NCI-H2107 treated with DMSO at 0.1 percent for 48 hours (cell line): ENCODE measurements around the gene GRK4.
"Not testable (repeated sequence)": the region's sequence is repeated elsewhere in the genome, so short reads cannot be mapped to it uniquely, and the experiment has no call there.

Experiments
- DNase-seq: peaks from one replicate; lab custom pipeline; 2025; ENCODE audit not compliant: unreplicated experiment; lab: John Stamatoyannopoulos, UW

The GRK4 gene

GRCh38 chr4:3037957-3038461, 74.6 kb downstream of the GRK4 start:
- no peak for DNase-seq

DNA sequence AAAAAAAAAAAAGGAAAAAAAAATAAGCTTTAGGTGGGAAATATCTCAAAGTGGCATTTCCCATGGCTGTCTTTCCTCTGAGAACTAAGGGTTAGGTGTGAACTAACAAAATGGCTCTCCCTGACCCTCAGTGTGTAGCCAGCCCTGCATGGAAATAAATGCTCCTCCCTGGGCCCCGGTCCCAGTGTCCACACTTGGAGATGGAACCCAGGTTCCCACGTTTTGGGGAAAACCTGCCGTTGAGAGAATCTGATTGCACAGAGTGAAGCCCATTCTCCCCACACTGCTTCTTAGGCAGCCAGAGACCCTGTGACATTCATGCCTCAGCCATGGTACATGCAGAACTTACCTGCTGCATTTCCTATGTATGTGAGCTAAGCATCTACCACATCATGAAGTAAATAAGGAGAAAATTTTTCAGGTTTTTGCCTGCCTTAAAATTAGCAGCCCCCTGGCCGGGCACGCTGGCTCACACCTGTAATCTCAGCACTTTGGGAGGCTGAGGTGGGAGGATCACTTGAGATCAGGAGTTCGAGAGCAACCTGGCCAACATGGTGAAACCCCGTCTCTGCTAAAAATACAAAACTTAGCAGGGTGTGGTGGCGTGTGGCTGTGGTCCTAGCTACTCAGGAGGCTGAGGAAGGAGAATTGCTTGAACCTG, 76.5 kb downstream of the GRK4 start:
- DNase-seq: no peak

DNA sequence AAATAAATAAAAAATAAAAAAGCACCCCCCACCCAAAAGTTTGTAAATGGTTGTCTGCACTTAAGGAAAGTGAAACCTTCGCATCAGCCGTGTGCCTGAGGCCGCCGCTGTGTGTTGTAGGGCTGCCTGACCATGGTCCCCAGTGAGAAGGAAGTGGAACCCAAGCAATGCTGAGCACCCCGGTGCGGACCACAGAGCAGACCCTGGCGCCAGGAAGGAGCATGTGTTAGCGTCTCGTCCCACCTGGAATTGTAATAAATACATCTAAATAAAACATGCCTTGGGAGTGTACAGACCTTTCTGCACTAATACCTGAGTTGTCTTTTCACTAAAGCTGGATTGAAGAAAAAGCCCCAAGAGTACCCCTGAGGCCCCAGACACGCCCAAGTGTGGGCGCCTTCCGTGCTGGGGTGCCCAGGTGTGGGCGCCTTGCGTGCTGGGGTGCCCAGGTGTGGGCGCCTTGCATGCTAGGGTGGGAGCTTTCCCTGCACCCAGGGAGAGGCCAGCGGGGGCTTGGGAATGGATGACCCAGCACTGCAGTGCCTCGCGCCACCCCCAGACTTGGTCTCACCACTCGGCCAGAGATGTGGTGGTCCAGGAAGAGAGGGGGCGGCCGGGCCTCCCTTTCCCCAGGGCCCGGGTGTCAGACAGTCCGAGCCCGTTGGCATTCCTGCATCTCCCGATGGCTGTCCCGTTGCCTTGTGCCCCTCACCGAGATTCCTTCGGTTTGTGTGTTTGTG, 77.3 kb downstream of the GRK4 start:
- DNase-seq: no peak

DNA sequence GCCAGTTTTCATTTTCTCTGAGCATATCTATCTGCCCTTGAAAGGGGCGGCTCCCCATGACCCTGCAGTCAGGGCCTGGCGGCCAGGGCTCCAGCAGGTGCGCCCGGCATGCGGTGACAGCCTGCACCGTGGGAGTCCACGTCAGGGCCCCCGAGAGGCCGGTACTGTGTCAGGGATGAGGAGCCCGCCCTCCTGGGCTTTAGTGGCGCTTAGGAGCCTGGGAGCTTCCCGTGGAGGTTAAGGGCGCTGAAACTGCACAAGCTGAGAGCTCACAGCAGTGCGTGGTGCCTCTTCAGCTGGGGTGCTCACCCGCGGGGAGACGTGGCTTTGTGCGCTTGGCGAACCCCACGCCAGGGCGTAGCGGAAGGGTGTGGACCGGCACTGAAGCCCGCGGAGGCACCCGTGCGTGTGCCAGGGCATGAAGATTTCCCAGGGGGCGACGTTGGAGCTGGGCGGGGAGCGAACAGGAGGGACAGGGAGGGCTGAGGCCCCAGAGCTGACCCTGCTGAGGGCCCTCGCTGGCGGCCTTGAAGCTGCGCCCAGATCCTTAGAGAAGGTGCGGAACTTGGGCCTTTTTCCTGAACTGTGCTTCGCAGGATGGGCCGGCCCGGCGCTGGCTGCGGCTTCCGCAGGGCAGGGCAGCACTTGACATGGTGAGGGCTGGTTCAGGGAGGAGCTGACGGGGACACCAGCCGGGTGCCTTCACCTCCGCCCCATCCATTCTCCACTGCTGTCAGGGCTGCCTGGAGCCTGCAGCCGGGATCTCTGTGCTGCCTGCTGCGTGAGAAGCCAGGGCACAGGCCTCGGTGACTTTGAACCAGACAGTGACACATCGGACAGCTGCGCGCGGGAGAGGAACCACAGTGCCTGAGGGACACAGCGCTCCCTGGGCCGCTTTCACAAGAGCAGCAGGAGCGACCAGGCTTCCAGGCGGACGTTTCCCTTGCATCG, 78.1 kb downstream of the GRK4 start:
- no peak for DNase-seq

GRCh38 chr4:3042226-3042625, 78.9 kb downstream of the GRK4 start:
- no peak for DNase-seq

DNA sequence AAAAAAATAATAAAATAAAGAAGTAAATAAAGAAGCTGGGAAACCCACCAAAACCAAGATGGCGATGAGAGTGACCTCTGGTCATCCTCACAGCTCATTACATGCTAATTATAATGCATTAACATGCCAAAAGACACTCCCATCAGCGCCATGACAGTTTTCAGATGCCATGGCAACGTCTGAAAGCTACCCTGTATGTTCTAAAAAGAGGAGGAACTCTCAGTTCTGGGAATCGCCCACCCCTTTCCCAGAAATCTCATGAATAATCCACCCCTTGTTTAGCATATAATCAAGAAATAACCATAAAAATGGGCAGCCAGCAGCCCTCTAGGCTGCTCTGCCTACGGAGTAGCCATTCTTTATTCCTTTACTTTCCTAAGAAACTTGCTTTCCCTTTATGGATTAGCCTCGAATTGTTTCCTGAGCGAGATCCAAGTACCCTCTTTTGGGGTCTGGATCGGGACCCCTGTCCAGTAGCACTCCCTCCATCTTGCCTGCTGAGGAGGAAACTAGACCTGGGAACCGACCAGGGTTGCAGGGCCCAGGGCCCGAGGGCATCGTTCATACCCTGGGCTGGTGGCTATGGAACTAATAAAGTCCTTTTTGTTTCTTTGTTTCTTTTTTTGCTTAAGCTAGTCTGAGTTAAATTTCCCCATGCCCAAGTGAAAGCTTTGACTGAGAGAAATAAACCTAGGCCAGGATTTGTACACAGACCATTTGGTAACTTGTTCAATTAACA, 80.1 kb downstream of the GRK4 start:
- no peak for DNase-seq

- no peak for DNase-seq
Observed at GRCh38 chr4:3044870-3045819, 81.8 kb downstream of the GRK4 start.

GRCh38 chr4:3046162-3046561, 82.8 kb downstream of the GRK4 start:
- DNase-seq: no peak

- DNase-seq: no peak
Observed at GRCh38 chr4:3046623-3047022, 83.3 kb downstream of the GRK4 start.

DNA sequence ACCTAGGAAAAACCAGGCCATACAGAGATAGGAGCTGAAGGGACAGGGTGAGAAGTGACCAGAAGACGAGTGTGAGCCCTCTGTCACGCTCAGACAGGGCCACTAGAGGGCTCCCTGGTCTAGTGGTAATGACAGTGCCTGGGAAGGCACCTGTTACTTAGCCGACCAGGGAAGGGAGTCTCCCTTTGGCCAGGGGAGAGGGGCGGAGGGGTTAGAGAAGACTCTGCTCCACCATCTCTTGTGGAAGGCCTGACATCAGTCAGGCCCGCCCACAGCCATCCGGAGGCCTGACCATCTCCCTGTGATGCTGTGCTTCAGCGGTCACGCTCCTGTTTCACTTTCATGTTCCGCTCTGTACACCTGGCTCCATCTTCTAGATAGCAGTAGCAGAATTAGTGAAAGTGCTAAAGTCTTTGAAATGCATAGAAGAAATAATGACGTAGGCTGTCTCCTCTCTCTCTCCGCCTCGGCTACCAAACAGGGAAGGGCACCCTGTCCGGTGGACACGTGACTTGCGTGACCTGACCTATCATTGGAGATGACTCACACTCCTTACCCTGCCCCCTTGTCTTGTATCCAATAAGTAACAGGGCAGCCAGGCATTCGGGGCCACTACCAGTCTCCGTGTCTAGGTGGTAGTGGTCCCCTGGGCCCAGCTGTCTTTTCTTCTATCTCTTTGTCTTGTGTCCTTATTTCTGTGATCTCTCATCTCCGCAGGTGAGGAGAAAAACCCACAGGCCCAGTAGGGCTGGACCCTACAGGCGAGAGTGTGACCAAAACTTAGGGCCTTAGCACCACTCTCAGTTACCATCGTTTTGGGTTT, 84.3 kb downstream of the GRK4 start:
- peak; percentile 29 for DNase-seq

DNA sequence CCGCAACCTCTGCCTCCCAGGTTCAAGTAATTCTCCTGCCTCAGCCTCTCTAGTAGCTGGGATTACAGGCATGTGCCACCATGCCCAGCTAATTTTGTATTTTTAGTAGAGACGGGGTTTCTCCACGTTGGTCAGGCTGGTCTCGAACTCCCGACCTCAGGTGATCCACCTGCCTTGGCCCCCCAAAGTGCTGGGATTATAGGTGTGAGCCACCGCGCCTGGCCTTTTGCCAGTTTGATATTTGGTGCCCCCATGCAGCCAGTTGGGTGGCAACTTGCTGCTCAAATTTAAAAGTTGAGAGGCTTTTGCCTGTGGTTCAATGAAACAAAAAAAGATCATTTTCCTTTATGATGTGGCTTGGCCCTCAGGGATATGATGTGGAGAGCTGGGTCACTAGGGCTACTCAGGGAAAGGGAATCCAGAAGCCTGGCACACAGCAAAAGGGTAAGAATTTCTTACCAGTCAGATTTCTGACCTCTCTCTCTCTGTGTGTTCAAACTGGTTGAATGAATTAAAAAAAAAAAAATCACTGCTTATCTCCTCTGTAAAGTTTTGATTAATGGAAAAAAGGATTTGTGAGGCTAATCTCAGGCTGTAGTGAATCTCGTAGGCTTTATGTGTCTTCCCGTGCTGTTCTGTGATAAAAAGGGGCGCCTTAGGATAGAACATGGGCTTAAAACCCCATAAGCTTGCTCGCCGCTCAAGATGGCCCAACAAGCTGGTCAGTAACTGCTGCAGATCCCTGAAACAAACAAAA, 87.9 kb downstream of the GRK4 start:
- DNase-seq: not testable (repeated sequence)

- no peak for DNase-seq
Observed at GRCh38 chr4:3054169-3054759, 90.9 kb downstream of the GRK4 start.

DNA sequence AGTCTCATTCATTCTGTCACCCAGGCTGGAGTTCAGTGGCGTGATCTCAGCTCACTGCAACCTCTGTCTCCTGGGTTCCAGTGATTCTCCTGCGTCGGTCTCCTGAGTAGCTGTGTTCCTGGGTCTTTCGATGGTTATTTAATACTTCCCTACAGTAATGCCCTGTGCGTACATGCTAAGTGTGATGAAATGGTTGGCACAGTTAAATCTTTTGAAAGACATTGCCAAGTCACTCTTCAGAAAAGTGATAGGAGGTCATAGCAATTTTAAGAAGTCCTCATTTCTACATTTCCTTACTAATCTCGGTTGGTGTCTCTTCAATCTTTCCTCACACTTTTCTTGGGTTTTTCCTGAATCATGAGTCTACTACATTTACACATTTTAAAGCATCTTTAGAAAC, 96.6 kb downstream of the GRK4 start:
- DNase-seq: no peak

DNA sequence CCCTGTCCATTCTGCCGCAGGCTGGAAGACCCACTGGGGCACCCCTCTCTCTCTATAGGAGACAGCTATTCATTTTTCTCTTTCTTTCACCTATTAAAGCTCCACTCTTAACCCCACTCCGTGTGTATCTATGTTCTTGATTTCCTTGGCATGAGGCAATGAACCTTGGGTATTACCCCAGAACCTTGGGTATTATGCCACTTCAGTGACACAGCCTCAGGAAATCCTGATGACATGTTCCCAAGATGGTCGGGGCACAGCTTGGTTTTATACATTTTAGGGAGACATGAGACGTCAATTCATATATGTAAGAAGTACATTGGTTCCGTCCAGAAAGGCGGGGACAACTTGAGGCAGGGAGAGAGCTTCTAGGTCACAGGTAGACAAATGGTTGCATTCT, 97.6 kb downstream of the GRK4 start:
- no peak for DNase-seq

DNA sequence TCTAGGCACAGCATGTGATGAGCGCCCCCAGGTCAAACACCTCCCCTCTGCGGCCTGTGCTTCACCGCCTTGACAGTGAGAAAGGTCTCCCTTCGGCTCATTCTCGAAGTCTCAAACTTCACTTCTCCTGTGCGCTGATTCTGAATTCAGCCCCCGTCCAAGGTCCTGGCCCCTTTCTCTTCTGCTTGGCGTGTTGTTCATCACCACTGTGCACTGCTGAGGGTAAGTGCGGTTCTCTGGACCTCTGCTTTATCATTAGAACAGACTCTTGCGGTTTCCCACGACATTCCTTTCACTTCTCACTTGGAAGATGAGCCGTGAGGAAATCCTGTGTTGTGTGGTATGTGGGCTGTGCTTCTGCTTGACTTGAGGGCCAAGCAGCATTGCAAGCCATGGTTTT, 99.1 kb downstream of the GRK4 start:
- no peak for DNase-seq

DNA sequence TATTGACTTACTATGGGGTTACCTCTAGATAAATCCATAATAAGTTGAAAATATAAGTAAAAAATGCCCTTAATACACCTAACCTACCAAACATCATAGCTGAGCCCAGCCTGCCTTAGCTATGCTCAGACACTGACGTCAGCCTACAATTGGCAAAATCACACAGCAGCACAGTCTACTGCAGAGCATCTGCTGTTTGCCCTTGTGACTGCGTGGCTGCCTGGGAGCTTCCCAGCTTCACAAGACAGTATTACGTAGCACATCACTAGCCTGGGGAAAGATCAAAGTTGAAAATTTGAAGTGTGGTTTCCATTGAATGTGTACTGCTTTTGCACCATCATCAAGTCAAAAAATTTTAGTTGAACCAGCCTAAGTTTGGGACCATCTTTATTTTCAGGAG, 102.2 kb downstream of the GRK4 start:
- DNase-seq: no peak

- no peak for DNase-seq
Observed at GRCh38 chr4:3066836-3067400, 103.5 kb downstream of the GRK4 start.
